Ovary (tissue), 9 donors: Measurements from ENCODE around the gene FADD. TPM values are rescaled to one million over a fixed set of nuclear protein-coding genes. Genes with fewer than 3 reads are reported as not detected.

ENCODE experiments used
- DNase-seq, 5 donors: peaks; one replicate each; pipeline ENCODE4 v3.0.0-alpha.2; 2019 to 2020
- H3K27ac ChIP-seq, 2 donors: fragments of 200-600 bp; one replicate each; pipeline versions ENCODE4 v1.5.1 to v1.8.0; 2019 to 2022
- H3K27me3 ChIP-seq: fragments of 200-600 bp; one replicate; pipeline ENCODE4 v1.8.0; 2022
- H3K36me3 ChIP-seq: fragments of 200-600 bp; sonication (generic); one replicate; pipeline ENCODE4 v1.5.1; 2019
- H3K4me1 ChIP-seq: one replicate; pipeline ENCODE4 v1.8.1; 2013; ENCODE audit warnings: mild to moderate bottlenecking, moderate library complexity; ENCODE audit not compliant: insufficient read depth
- H3K4me3 ChIP-seq: fragments of 200-600 bp; sonication (generic); one replicate; pipeline ENCODE4 v1.5.1; 2017
- H3K9me3 ChIP-seq, 2 donors: fragments of 200-600 bp in 1 of 2; sonication (generic) in 1 of 2; one replicate each; pipeline versions ENCODE4 v1.5.1 to v1.8.1; 2013 to 2019; ENCODE audit warnings: mild to moderate bottlenecking in 1 of 2, moderate library complexity in 1 of 2
- EP300 ChIP-seq: sonication (generic); formaldehyde crosslinking; IDR thresholded peaks from one replicate; pipeline ENCODE4 v1.6.1; 2017; ENCODE audit warnings: antibody characterized with exemption
- POLR2A ChIP-seq: fragments of 450-650 bp; IDR thresholded peaks from one replicate; pipeline ENCODE4 v1.6.1; 2017; ENCODE audit warnings: antibody characterized with exemption, mild to moderate bottlenecking, moderate library complexity
- WGBS, 3 donors: extraction: QIAGEN DNeasy Blood & Tissue Kit in 1 of 3; methylation state at CpG; one replicate each; pipeline versions ENCODE4 v1.1.5 to v1.1.7; 2013 to 2017; 5-methylcytosine and 5-hydroxymethylcytosine counted together
- intact Hi-C, 4 donors: fragments of 100-400 bp; cut with DNase I; formaldehyde crosslinking; loops; one replicate each; pipeline versions ENCODE4 v1.11.0 to v1.15.1; 2022 to 2023
- polyA plus RNA-seq, 2 donors: library from polyadenylated mRNA; stranded (reverse); fragments of 200-250 nt in 1 of 2; fragments of 350-450 nt in 1 of 2; fragmentation: Illumina TruSeq in 1 of 2; extraction: RNeasy Lipid Tissue Mini Kit (QIAGEN cat#74804) in 1 of 2; gene quantifications; one replicate each; pipeline ENCODE4 v1.2.3, GENCODE V29; 2013 to 2014
- total RNA-seq, 7 donors: library from RNA; depleted of rRNA in 2 of 7; stranded (reverse); fragments of >200 nt in 2 of 7; fragmentation: NEBNext Ultra II Directional in 3 of 7; extraction: Animal tissue kit (Norgen Biotek cat#: 25700) in 3 of 7; gene quantifications; one replicate each; pipeline versions ENCODE4 v1.1.0 to v1.2.4, GENCODE V29; 2016 to 2023
- TF ChIP-seq, protein P1 (sequence below), 3 donors: fragments of 450-650 bp in 2 of 3; fragments of 200-600 bp in 1 of 3; IDR thresholded peaks; one replicate each; pipeline versions ENCODE4 v1.5.1 to v1.8.0; 2016 to 2022; ENCODE audit warnings: antibody characterized with exemption in 3 of 3, mild to moderate bottlenecking in 1 of 3
- donor health status: DM: no; HTN: no; CAD: no; lungs with moderate emphysema.
- donor health status: DM: no; HTN: no; CAD: no.
- donor health status: Bipolar disorder and iron deficiency.
- donor health status: DM: yes; HTN: yes; CAD: no.
- donor health status: DM: no; HTN: no; CAD: no.
- donor health status: DM: yes; HTN: yes; CAD: no.

The FADD gene
- total and polyA plus RNA-seq, 9 donors = 13.1 to 22.3 (median 16.5) TPM

DNA sequence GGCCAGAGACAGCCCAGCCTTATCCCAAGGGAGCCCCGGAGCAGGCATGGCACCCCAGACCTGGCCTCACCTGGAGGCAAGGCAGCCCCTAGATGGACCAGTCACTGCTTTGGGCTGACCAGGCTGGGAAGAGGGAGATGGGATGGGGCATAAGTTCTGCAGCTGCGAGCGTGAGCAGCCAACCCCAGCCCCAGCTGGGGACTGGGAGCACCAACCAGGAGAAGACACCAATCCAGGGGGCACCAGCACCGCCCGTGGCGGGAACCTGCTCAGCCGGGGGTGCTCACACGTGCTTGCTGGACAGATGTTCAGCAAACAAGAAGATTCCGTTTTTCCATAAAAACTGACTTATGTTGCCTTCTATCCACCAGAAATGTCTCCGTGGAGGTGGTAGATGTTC lies 16.2 kb upstream of the FADD start:
- WGBS, 3 donors = 79 to 82% (median 79%) methylated on average over 10 of the region's 10 CpGs

DNA sequence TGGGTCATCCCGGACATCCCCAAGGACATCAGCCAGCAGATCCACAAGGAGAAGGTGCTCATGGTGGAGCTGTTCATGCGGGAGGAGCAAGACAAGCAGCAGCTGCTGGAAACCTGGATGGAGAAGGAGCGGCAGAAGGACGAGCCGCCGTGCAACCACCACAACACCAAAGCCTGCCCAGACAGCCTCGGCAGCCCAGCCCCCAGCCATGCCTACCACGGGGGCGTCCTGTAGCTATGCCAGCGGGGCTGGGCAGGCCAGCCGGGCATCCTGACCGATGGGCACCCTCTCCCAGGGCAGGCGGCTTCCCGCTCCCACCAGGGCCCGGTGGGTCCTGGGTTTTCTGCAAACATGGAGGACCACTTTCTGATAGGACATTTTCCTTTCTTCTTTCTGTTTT lies 15.3 kb upstream of the FADD start:
- DNase-seq = no peak
- intact Hi-C loops = loop anchor here in 1 of 4 donors (5.0 kb wide), 1 partner anchor 280 kb away; no protein-coding TSS in a partner anchor
- TF ChIP-seq POLR2A = no peak
- 80 to 85% (median 84%) methylated on average over 15 of the region's 15 CpGs for WGBS, 3 donors
- no peaks in the 10 kb centered on the region for H3K27me3 ChIP-seq
- no peak overlapping the region for H3K27ac ChIP-seq
- H3K9me3 ChIP-seq = no peaks in the 10 kb centered on the region
- H3K4me3 ChIP-seq = no peak overlapping the region
- H3K36me3 ChIP-seq = no peaks in the 10 kb centered on the region
- no peaks in the 10 kb centered on the region for H3K4me1 ChIP-seq

More for the DNA sequence above, 16.2 kb upstream of the FADD start:
- no peak for TF ChIP-seq POLR2A
- TF ChIP-seq, protein P1, sequence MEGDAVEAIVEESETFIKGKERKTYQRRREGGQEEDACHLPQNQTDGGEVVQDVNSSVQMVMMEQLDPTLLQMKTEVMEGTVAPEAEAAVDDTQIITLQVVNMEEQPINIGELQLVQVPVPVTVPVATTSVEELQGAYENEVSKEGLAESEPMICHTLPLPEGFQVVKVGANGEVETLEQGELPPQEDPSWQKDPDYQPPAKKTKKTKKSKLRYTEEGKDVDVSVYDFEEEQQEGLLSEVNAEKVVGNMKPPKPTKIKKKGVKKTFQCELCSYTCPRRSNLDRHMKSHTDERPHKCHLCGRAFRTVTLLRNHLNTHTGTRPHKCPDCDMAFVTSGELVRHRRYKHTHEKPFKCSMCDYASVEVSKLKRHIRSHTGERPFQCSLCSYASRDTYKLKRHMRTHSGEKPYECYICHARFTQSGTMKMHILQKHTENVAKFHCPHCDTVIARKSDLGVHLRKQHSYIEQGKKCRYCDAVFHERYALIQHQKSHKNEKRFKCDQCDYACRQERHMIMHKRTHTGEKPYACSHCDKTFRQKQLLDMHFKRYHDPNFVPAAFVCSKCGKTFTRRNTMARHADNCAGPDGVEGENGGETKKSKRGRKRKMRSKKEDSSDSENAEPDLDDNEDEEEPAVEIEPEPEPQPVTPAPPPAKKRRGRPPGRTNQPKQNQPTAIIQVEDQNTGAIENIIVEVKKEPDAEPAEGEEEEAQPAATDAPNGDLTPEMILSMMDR (IDR thresholded peaks at IDR 0.05) = no peak
- no peak for TF ChIP-seq EP300
- H3K4me3 ChIP-seq = no peak overlapping the region
- no peaks in the 10 kb centered on the region for H3K27me3 ChIP-seq
- intact Hi-C loops = loop anchor here in 1 of 4 donors (5.0 kb wide), 1 partner anchor 280 kb away; no protein-coding TSS in a partner anchor
- no peaks in the 10 kb centered on the region for H3K9me3 ChIP-seq
- DNase-seq = no peak
- H3K4me1 ChIP-seq = no peaks in the 10 kb centered on the region
- no peak overlapping the region for H3K27ac ChIP-seq
- H3K36me3 ChIP-seq = no peaks in the 10 kb centered on the region

DNA sequence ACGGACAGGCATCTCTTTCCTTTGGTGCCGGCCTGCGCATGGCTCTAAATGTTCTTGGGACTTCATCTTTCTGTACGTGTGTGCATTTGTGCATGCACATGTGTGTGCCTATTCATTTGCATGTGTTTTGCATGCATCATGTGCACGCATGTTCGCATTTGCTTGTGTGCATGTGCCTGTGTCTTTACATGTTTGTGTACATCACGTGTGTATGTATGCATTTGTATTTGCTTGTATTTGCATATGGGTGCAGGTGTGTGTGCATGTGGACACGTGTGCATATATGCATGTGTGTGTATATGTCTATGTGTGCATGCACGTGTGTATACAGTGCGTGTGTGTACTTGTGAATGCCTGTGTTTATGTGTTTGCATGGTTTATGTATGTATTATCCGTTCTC lies 13.5 kb upstream of the FADD start:
- Histone ChIP-seq H3K4me3 (no peak overlapping the region), H3K9me3 (no peaks in the 10 kb centered on the region), H3K4me1 (no peaks in the 10 kb centered on the region), H3K36me3 (no peaks in the 10 kb centered on the region), H3K27me3 (no peaks in the 10 kb centered on the region), H3K27ac (no peak overlapping the region)
- 83 to 87% (median 87%) methylated on average over 11 of the region's 11 CpGs for WGBS, 3 donors
- no peak for DNase-seq
- TF ChIP-seq EP300 (no peak), POLR2A (no peak)
- TF ChIP-seq, protein P1 (IDR thresholded peaks at IDR 0.05) = no peak
- intact Hi-C loops = loop anchor here in 2 of 4 donors (5.0 to 10.0 kb wide), 3 partner anchors 282 to 505 kb away; no protein-coding TSS in a partner anchor

DNA sequence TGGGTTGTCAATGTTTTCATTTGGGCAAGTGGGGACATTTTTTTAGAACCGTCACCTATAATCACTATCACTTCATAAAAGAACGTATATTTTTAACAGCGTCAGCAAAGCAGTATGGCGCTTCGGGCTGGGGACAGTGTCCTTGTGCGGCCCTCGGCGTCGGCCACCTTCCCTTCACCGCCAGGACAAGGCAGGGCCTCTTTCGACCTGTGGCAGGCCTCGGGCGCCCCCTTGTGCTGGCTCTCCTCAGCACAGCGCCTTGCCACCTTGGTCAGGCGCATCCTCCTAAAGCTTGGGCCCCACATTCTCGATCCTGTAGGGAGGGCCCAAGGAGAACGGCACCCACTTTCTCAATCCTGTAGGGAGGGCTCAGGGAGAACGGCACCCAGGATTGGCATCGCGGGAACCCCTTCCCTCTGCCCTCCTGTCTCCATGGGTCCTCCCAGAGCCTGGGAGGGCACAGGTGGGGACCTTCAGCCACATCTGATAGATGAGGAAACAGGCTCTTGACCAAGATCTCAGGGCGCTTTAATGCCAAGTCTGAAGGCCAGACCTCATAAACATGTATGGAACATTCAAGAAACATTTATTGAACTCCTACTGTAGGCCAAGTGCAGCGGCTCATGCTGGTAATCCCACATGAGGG lies 11.5 kb upstream of the FADD start:
- no peak for TF ChIP-seq EP300
- TF ChIP-seq, protein P1 (IDR thresholded peaks at IDR 0.05) = peak in 2 of 3 donors; percentile 37 to 60
- H3K4me1 ChIP-seq = no peaks in the 10 kb centered on the region
- DNase-seq = peak in 4 of 5 donors; percentile 49 to 75 (median 65)
- H3K36me3 ChIP-seq = no peaks in the 10 kb centered on the region
- intact Hi-C loops = loop anchor here in 3 of 4 donors (2.0 to 10.0 kb wide), 4 partner anchors 273 to 507 kb away; no protein-coding TSS in a partner anchor
- WGBS, 3 donors = 9 to 12% (median 11%) methylated on average over 22 of the region's 22 CpGs
- H3K4me3 ChIP-seq = no peak overlapping the region
- no peak overlapping the region for H3K27ac ChIP-seq
- H3K27me3 ChIP-seq = no peaks in the 10 kb centered on the region
- H3K9me3 ChIP-seq = no peaks in the 10 kb centered on the region
